Vagina (tissue), 2 donors: Measurements from ENCODE around the gene B4GALNT1.
"Not testable (repeated sequence)": the region's sequence is repeated elsewhere in the genome, so short reads cannot be mapped to it uniquely, and the experiment has no call there.

Source experiments
- CTCF ChIP-seq, 3 experiments: fragments of 450-650 bp in 2 of 3; fragments of 200-600 bp in 1 of 3; sonication (generic) in 1 of 3; IDR thresholded peaks; one replicate each; pipeline ENCODE4 v1.5.1; 2017 to 2019; ENCODE audit warnings: antibody characterized with exemption in 3 of 3, mild to moderate bottlenecking in 2 of 3, moderate library complexity in 2 of 3
- POLR2A ChIP-seq, 2 donors: fragments of 450-650 bp; IDR thresholded peaks; one replicate each; pipeline ENCODE4 v1.6.1; 2017; ENCODE audit warnings: antibody characterized with exemption in 2 of 2, mild to moderate bottlenecking in 2 of 2, moderate library complexity in 2 of 2
- POLR2AphosphoS5 ChIP-seq, 2 donors: sonication (generic); formaldehyde crosslinking; IDR thresholded peaks; one replicate each; pipeline ENCODE4 v1.9.0; 2017; ENCODE audit warnings: antibody characterized with exemption in 2 of 2, mild to moderate bottlenecking in 2 of 2, low read depth in 1 of 2; ENCODE audit not compliant: insufficient read depth in 1 of 2

- TF ChIP-seq CTCF (IDR thresholded peaks at IDR 0.05); POLR2A (IDR thresholded peaks at IDR 0.05); POLR2AphosphoS5 (IDR thresholded peaks at IDR 0.05; ENCODE audit: insufficient read depth in 1 of 2, low read depth in 1 of 2): not testable (repeated sequence)
These were observed 32.2 kb upstream of the B4GALNT1 start for GRCh38 chr12:57665066-57665820.
